ENCODE data around the gene AMBP.

AMBP gene

DNA sequence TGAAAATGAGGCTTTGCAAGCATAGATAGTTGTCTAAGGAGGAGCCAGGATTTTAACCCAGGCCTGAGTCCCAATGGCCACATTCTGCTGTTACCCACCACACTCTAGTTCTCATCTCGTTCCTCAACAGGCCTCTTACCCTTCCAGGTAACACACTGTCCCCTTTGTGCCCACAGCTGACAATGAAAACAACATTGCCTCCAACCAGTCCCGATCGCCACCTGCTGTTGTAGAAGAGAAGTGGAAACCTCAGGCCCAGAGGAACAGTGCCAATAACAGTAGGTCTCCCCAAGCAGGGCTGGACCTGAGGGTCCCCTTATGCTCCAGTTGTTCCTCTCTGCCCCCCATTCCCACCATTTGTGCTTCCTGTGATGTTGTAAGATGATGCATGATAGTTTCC is 30.4 kb downstream of the AMBP start:
- TF ChIP-seq FOXP2 (optimal IDR thresholded peaks at IDR 0.05; ENCODE audit: borderline replicate concordance, extremely low read depth, extremely low read length, insufficient read depth) (no peak), SIN3A (IDR thresholded peaks at IDR 0.05; ENCODE audit: borderline replicate concordance, insufficient read depth, low read length) (no peak), POLR2AphosphoS5 (IDR thresholded peaks at IDR 0.05; ENCODE audit: low read depth, low read length) (no peak), TAF1 (IDR thresholded peaks at IDR 0.05; ENCODE audit: borderline replicate concordance, insufficient read depth, low read length) (no peak)
- TF ChIP-seq, protein P1, sequence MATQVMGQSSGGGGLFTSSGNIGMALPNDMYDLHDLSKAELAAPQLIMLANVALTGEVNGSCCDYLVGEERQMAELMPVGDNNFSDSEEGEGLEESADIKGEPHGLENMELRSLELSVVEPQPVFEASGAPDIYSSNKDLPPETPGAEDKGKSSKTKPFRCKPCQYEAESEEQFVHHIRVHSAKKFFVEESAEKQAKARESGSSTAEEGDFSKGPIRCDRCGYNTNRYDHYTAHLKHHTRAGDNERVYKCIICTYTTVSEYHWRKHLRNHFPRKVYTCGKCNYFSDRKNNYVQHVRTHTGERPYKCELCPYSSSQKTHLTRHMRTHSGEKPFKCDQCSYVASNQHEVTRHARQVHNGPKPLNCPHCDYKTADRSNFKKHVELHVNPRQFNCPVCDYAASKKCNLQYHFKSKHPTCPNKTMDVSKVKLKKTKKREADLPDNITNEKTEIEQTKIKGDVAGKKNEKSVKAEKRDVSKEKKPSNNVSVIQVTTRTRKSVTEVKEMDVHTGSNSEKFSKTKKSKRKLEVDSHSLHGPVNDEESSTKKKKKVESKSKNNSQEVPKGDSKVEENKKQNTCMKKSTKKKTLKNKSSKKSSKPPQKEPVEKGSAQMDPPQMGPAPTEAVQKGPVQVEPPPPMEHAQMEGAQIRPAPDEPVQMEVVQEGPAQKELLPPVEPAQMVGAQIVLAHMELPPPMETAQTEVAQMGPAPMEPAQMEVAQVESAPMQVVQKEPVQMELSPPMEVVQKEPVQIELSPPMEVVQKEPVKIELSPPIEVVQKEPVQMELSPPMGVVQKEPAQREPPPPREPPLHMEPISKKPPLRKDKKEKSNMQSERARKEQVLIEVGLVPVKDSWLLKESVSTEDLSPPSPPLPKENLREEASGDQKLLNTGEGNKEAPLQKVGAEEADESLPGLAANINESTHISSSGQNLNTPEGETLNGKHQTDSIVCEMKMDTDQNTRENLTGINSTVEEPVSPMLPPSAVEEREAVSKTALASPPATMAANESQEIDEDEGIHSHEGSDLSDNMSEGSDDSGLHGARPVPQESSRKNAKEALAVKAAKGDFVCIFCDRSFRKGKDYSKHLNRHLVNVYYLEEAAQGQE (IDR thresholded peaks at IDR 0.05; ENCODE audit: insufficient read depth in 1 of 2, low read depth in 2 of 2, low read length in 2 of 2) = no peak

- TF ChIP-seq POLR2AphosphoS5 (IDR thresholded peaks at IDR 0.05; ENCODE audit: low read depth, low read length) (no peak), TAF1 (IDR thresholded peaks at IDR 0.05; ENCODE audit: borderline replicate concordance, insufficient read depth, low read length) (no peak), SIN3A (IDR thresholded peaks at IDR 0.05; ENCODE audit: borderline replicate concordance, insufficient read depth, low read length) (no peak), FOXP2 (optimal IDR thresholded peaks at IDR 0.05; ENCODE audit: borderline replicate concordance, extremely low read depth, extremely low read length, insufficient read depth) (no peak)
- TF ChIP-seq, protein P1 (IDR thresholded peaks at IDR 0.05; ENCODE audit: insufficient read depth in 1 of 2, low read depth in 2 of 2, low read length in 2 of 2) = no peak
These were observed 31.2 kb downstream of the AMBP start for GRCh38 chr9:114046875-114047274.

- TF ChIP-seq POLR2AphosphoS5 (IDR thresholded peaks at IDR 0.05; ENCODE audit: low read depth, low read length) (no peak), SIN3A (IDR thresholded peaks at IDR 0.05; ENCODE audit: borderline replicate concordance, insufficient read depth, low read length) (no peak)
These were observed 31.8 kb downstream of the AMBP start for GRCh38 chr9:114046237-114046755.

DNA sequence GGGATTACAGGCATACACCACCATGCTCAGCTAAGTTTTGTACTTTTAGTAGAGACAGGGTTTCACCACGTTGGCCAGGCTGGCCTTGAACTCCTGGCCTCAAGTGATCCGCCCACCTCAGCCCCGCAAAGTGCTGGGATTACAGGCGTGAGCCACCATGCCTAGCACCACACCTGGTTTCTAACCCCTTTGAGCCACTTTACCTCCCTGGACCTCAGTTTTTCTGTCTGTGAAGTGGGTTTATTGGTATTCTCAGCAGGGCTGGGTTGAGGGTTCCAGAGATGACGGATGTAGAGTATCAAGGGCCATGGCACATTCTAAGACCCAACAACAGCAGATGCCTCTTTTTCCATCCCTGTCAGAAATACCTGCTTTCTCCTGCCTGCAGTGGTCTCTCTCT is 38.6 kb downstream of the AMBP start:
- TF ChIP-seq FOXP2 (optimal IDR thresholded peaks at IDR 0.05; ENCODE audit: borderline replicate concordance, extremely low read depth, extremely low read length, insufficient read depth) = no peak
- TF ChIP-seq, protein P1 (IDR thresholded peaks at IDR 0.05; ENCODE audit: insufficient read depth in 1 of 2, low read depth in 2 of 2, low read length in 2 of 2) = no peak
- no peak for TF ChIP-seq POLR2AphosphoS5 (IDR thresholded peaks at IDR 0.05; ENCODE audit: low read depth, low read length)
- no peak for TF ChIP-seq TAF1 (IDR thresholded peaks at IDR 0.05; ENCODE audit: borderline replicate concordance, insufficient read depth, low read length)
- no peak for TF ChIP-seq SIN3A (IDR thresholded peaks at IDR 0.05; ENCODE audit: borderline replicate concordance, insufficient read depth, low read length)

- TF ChIP-seq SIN3A (IDR thresholded peaks at IDR 0.05; ENCODE audit: borderline replicate concordance, insufficient read depth, low read length) (no peak), POLR2AphosphoS5 (IDR thresholded peaks at IDR 0.05; ENCODE audit: low read depth, low read length) (no peak), FOXP2 (optimal IDR thresholded peaks at IDR 0.05; ENCODE audit: borderline replicate concordance, extremely low read depth, extremely low read length, insufficient read depth) (no peak), TAF1 (IDR thresholded peaks at IDR 0.05; ENCODE audit: borderline replicate concordance, insufficient read depth, low read length) (no peak)
- TF ChIP-seq, protein P1 (IDR thresholded peaks at IDR 0.05; ENCODE audit: insufficient read depth in 1 of 2, low read depth in 2 of 2, low read length in 2 of 2) = no peak
These were observed 39.3 kb downstream of the AMBP start for GRCh38 chr9:114038724-114039313.

All from PFSK-1 (cell line).